NCI-H1930 (cell line): Measurements from ENCODE around the gene ENC1.

Experiments
- DNase-seq, 2 experiments: peaks; one replicate each; lab custom pipeline; 2025; lab: John Stamatoyannopoulos, UW

ENC1 gene

GRCh38 chr5:74608736-74609601 is 31.6 kb downstream of the ENC1 start:
- DNase-seq = no peak

DNA sequence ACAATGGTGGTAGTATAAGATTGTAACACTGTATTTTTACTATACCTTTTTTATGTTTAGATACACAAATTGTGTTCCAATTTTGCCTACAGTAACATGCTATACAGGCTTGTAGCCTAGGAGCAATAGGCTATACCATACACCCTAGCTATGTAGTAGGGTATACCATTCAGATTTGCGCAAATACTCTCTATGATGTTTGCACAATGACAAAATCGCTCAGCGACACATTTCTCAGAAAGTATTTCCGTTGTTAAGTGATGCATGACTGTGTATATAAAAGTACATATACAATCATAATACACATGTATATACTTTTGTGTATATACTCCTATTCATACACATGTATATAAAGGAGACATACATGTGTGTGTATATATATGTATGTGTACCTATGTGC is 34.8 kb downstream of the ENC1 start:
- DNase-seq = no peak

GRCh38 chr5:74603376-74603775 is 37.2 kb downstream of the ENC1 start:
- DNase-seq = no peak

DNA sequence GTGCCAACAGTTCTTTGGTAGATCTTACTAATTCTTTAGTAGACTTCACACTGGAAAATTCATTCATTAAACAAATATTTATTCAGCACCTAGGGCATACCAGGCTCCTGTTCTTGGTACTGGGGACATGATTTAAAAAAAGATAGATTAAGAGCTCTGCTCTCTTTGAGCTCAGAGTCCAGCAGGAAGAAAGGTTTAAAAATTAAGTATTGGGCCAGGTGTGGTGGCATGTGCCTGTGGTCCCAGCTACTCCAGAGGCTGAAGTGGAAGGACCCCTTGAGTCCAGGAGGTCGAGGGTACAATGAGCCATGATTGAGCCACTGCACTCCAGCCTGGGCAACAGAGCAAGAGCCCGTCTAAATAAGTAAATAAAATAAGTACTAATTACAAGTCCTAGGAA is 41.4 kb downstream of the ENC1 start:
- no peak for DNase-seq

DNA sequence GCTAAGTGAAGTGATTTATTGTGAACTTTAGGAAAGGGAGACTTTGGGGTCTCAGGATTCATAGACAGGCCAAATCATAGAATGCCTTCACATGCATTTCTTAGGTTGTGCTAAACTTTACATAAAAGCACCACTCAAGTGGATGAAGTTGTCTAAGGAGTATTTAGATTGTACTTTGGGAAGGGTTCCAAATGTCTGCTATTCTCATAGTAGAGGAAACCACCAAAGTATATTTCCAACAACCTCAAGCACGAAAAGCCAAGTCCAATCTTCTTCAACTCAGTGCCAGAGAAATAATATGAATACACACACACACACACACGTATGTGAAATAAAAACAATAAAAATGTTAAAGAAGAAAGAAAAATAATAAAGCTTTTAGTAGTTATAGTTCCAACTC is 41.8 kb downstream of the ENC1 start:
- no peak for DNase-seq

GRCh38 chr5:74596927-74597326 is 43.6 kb downstream of the ENC1 start:
- no peak for DNase-seq

GRCh38 chr5:74595143-74595925 is 45.2 kb downstream of the ENC1 start:
- no peak for DNase-seq

DNA sequence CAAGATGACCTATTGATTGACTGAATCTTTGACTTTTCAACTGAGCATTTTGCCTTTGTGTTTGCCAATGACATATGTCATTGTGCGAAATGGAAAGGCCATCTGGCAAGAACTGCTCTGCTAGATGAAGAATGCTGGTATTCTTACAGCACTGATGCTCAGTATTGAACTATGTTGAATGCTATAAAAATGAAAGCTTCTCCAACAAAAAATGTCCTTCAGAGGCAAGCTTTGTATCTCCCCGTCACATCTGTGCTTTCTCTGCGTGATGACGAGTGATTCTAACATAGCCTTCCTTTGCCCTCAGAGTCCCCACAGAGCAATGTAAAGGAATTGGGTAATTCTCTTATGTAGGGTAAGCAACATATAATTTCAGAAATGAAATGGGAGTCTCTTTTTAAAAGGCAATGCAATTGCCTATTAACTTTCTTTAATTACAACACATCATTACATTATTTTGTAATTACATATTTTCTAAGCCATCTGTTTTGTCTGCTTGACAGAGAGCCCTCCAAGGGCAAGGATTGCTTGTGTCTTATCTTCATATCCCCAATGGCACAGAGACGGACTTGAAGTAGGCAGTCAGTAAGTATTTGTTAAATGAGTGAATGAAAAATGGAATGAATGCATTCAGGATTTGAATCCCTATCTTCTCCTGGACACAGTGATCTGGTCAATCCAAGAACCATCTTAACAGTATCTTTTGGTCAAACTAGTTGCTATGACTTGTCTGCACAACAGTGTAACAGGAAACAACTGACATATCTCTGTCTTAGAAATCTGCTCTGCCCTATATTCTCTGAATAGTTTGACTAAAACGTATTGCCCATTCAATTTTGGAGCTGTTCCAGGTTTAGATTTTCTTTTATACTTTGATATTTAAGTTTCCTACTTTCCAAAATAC is 46.1 kb downstream of the ENC1 start:
- no peak for DNase-seq

- no peak for DNase-seq
Observed at GRCh38 chr5:74589204-74590056, 51.1 kb downstream of the ENC1 start.

DNA sequence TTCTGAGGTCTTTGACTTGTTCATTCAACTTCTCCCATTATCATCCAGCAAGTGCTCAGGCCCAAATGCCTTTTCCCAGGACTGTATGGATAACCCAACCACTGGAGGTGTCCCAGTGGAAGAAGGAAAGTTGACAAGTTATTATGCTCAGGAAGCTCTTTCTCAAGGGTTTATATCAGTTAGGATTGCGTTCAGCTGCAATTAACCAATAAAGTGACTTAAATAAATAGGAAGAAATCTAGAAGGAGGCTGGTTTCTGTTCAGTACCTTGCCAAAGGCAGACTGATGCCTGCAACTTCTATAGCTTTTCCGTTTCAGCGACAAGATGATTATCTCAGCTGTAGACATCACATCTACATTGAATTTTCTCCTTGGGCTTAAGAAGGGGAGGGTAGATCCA is 52.1 kb downstream of the ENC1 start:
- DNase-seq = no peak

DNA sequence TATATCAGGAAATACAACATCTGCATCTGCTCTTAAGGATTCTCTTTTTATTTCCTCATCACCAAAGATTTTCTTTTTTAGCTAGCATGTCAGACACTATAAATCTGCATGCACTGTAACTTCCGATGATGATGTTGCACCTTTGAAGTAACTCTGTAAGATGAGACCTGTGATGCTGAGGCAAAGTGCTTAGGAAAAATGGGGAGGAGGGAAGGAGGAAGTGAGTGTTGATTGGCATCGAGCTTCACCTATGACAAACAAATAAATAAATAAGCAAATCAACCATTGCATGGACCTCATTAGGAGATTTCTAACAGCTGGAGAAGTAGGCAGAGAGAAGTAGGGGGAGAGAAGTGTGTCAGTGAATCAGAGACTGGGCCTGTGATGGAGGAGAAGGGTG is 52.6 kb downstream of the ENC1 start:
- no peak for DNase-seq

DNA sequence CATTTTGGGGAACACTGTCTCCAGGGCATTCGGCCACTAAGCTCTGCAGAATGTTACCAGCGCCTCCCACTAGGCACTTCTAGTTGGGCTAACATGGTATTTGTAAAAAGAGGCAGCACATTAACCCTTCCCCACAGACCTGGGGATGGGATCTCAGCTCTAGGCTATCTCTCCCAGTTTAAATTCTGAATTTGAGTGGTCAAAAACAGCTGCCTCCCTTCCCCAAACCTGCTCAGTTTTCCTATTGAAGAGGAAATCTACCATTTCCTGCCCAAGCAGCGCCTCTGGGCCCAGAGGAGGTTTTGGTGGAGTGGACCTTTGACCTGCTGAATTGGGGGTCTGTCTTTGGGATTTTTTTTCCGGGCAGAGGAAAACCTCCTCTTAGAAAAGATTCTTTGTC is 53.2 kb downstream of the ENC1 start:
- no peak for DNase-seq

- DNase-seq = no peak
Observed at GRCh38 chr5:74586856-74587255, 53.7 kb downstream of the ENC1 start.

- no peak for DNase-seq
Observed at GRCh38 chr5:74582853-74583252, 57.7 kb downstream of the ENC1 start.

GRCh38 chr5:74581988-74582365 is 58.6 kb downstream of the ENC1 start:
- no peak for DNase-seq

- DNase-seq = no peak
Observed at GRCh38 chr5:74580729-74581109, 59.8 kb downstream of the ENC1 start.

GRCh38 chr5:74579215-74579614 is 61.3 kb downstream of the ENC1 start:
- DNase-seq = no peak

DNA sequence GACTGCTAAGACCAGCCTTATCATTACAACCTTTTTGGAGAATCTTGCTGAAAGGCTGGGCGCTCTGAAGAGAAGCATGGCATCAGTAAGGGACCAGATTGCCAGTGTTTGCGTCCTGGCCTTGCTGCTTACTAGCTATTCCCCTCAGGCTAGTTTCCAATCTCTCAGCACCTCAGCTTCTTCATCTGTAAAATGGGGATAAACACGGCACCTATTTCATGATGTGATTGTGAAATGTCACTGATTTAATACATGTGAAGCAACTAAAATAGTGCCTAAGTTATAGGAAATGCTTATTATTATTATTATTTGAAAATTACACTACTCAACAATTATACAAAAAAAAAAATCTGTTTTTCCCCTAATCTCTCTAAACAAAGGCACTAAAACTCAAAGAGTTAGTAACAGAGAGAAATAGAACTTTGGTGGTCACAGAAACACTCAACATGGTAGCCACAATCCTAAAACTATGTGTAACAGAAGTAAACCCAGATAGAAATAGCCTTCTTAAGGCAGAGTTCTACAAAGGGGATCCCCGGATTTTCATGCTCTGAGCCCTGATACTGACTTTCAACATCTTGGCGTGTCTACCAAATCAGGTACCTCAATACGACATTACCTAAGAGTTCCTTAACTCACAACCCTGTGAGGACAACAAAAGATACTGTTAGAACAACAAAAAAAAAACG is 62.0 kb downstream of the ENC1 start:
- no peak for DNase-seq
